HL-60/S4 treated with retinoic acid at 250 ng/mL for 4 days and 3 days (cell line): ENCODE data around the gene RAC2.

Source experiments
- in situ Hi-C: fragments of 300-500 bp; cut with MboI; formaldehyde crosslinking; loops from 2 replicates; pipeline ENCODE4 v1.7.0; 2022; ENCODE audit warnings: low sequenced_read_pairs

The RAC2 gene

DNA sequence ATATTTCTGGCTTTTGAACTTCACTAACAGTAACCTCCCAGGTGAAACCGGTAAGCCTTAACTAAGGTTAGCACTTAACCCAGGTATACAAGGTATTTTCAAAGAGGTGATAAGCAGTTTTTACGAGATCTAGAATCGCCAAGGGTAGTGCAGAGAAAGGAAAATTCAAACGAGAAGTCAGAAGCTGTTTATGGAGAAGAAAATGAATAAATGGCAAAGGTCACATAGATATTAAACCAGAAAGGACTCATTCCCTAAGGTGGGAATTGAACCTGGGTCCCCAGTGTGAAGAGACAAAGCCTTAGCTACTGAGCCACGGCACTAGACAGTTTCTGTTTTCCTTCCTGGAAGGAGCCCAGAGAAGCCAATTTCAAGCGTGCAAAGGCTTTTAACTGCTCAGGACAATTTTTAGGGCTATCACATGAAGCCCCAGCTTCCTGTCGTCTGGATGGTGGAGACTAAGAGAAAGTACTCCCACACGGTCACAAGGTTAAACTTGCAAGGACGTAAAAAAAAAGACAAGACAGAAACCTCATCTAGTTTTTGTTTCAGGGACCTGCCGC, 50.4 kb downstream of the RAC2 start:
- in situ Hi-C loops: no loop called here

- in situ Hi-C loops: no loop called here
Measured at GRCh38 chr22:37192741-37193140, 51.3 kb downstream of the RAC2 start.

- in situ Hi-C loops: no loop called here
Measured at GRCh38 chr22:37192204-37192603, 51.9 kb downstream of the RAC2 start.

DNA sequence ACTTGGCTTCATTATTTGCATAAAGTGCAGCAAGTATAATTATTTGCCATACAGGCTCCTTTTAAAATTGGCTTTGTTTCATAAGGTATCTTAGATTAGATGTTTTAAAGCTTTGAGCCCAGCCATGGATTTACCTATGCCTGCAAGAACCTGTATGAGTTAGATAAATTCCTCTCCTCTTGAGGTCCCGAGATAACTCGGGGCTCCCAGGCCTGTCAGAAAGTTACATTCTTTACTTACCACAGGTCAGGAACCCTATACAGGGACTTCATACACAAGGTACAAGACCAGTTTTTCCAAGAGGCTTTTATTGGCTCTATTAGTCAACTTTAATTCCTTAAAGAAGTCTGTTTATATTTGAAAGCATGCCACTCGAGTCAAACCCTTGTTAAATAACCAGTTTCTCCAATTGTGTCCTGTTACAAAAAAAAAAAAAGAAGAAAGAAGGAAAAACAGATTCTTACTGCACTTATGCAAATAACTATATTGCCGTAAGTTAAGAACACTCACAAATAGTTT, 53.7 kb downstream of the RAC2 start:
- in situ Hi-C loops: no loop called here

DNA sequence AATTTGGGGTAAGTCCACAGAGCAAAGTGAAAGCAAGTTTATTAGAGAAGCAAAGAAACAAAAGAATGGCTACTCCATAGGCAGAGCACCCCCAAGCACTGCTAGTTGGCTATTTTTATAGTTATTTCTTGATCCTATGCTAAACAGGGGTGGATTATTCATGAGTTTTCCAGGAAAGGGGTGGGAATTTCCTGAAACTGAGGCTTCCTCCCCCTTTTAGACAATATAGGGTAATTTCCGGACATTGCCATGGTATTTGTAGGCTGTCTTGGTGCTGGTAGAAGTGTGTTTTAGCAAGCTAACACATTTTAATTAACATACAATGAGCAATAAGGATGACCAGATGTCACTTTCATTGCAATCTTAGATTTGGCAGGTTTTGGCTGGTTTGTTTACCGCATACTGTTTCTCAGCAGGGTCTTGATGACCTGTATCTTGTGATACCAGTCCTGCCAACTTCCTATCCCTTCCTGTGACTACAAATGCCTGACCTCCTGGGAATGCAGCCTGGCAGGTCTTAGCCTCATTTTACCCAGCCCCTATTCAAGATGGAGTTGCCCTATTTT, 55.1 kb downstream of the RAC2 start:
- in situ Hi-C loops: no loop called here

- in situ Hi-C loops: no loop called here
Measured at GRCh38 chr22:37187891-37188761, 55.9 kb downstream of the RAC2 start, which contains the start of gene C1QTNF6. C1QTNF6 (minus strand) TSS chr22:37188247; CDS start chr22:37188213, 34 bp downstream.

DNA sequence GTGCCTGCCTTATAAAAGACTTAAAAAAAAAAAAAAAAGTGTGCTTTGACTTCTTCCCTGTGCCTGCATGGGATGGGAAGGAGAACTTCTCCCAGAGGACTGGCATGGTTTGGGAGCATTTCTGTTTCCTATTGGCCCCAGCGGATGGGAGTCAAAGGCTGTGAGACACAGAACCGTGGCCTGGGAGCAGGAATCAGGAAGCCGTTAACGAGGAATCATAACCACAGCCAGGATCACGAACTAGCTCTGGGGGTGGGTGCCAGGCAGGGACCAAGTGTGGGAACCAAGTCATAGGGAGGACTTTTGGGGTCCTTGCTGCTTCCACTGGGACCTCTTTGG, 56.5 kb downstream of the RAC2 start:
- in situ Hi-C loops: no loop called here

DNA sequence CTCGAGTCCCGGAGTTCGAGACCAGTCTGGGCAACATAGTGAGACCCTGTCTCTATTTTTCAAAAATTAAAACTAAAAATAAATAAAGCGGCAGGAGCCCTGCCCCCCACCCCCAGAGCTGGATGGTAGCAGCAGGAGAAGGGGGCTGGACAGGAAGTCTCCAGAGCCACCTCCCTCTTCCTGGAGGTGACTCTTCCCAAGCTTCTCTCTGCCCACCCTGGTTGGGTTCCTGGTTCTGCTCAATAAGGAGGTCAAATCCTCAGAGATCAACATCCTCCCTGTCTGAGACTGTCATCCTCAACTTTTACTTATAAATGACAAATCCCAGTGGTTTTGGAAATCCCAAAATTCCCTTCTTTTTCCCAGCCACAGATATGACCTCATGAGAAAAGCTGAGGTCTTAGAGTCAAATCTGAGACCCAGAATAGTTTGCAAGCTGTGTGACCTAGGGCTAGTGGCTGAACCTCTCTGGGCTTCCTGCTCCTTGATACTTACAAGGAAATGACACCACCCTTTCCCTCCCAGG, 57.0 kb downstream of the RAC2 start:
- in situ Hi-C loops: no loop called here

GRCh38 chr22:37186228-37186996, 57.7 kb downstream of the RAC2 start:
- in situ Hi-C loops: no loop called here

GRCh38 chr22:37185646-37186227, 58.3 kb downstream of the RAC2 start:
- in situ Hi-C loops: no loop called here

GRCh38 chr22:37184816-37185541, 59.1 kb downstream of the RAC2 start:
- in situ Hi-C loops: no loop called here

GRCh38 chr22:37184380-37184755, 59.7 kb downstream of the RAC2 start:
- in situ Hi-C loops: no loop called here

DNA sequence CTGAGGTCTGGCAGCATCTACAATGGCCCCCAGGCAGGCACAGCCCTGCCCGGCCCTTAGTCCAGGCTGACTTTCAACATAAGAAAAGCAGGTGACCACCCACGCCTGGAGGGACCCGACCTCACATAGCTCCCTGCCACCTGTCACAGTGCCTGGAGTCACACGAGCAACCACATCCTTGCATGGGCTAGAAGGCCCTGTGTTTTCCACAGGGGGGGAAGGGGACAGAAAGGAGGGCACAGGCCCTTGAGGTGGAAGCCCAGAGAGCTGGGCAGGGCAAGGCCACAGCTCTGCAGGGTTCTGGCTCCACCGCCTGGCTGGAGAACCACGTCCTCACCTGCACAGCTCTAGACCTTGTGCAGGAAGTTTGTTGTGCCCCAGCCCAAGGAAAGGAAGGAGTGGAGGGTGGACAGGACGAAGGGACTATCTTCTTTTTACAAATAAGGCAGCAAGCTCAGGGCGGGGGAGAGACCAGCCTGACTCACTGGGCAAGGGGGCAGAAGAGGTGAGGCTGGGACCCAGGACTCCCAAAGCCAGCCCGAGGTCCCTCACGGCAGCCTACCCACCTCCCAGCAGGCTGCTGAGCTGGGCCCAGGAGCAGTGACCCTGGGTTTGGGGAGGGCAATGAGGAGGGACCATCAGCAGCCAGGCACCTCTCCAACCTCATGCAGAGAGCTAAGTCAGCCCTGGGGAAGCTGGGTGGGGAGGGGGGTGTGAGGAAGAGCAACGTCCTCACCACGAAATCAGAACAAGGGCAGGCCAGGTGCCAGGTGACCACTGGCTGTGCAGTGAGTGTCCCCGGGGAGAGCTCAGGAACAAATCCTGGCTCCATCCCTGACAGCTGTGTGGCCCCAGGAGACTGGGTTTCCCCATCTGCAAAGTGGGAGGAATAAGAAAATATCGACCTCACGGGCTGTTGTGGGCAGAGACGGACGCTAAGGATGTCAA, 60.4 kb downstream of the RAC2 start:
- in situ Hi-C loops: no loop called here

- in situ Hi-C loops: no loop called here
Measured at GRCh38 chr22:37182949-37183245, 61.2 kb downstream of the RAC2 start.

GRCh38 chr22:37182101-37182948, 61.7 kb downstream of the RAC2 start:
- in situ Hi-C loops: no loop called here

DNA sequence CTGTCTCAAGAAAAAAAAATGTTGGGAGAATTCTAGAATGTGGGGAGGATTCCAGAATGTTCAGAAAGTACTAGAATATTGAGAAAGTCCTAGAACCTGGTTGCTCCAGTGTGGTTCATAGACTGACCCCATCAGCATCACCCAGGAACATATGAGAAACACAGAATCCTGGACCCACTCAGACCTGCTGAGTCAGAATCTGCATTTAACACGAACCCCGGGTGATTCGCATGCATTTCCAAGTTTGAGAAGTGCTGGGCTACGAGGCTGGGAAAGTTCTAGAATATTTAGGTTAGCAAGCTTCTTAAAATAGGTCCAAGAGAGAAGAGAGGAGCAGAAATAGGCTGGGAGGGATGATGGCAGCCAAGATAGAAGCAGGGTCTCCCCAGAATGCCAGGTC, 62.4 kb downstream of the RAC2 start:
- in situ Hi-C loops: no loop called here

DNA sequence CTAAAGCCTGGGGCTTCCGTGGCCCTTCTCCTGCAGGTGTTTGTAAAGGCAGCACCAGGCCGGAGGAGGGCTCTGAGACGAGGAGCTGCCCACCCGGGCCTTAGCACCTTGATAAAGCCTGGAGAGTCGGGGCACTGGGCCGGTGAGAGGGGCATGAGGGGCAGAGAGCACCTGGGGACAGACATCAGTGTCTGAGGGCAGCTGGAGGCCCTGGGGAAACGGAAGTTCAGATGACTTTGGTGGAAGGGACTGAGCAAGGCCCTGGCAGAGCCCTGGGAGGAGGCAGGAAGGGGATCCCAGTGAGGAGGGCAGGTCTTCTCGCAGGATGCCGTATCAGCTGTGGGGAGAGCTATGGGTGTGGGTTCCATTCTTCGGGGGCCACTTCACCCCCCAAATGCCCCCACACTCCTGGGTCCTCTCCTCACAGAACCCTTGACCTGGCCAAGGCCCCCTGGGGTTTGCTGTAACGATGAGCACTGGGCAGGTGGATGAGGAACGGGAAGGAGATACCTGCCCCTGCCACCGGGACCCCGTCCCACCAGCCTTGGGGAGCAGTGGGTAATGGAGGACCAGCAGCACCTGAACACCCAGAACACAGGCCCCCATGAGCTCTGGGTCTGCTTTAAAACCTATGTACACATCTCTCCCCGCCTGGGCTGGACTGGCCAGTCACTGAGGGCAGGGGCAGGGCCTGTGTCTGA, 63.4 kb downstream of the RAC2 start:
- in situ Hi-C loops: no loop called here
